Anterior cingulate cortex (tissue), 58 donors: Measurements from ENCODE around the gene ATP6V0D1.
A peak's percentile ranks its signal among the peaks of the same experiment; 100 is the strongest.
"Not testable (repeated sequence)": the region's sequence is repeated elsewhere in the genome, so short reads cannot be mapped to it uniquely, and the experiment has no call there.

Experiments
- DNase-seq, 58 donors: peaks; one replicate each; lab custom pipeline; 2025; lab: John Stamatoyannopoulos, UW

The ATP6V0D1 gene

GRCh38 chr16:67504031-67505021 is 23.4 kb upstream of the ATP6V0D1 start:
- peak in 4 of 58 donors; percentile 15 to 47 (median 27) for DNase-seq

GRCh38 chr16:67499106-67499505 is 18.1 kb upstream of the ATP6V0D1 start:
- no peak for DNase-seq

GRCh38 chr16:67490335-67491096 is 9.6 kb upstream of the ATP6V0D1 start:
- DNase-seq = no peak

GRCh38 chr16:67489401-67490083 is 8.6 kb upstream of the ATP6V0D1 start:
- no peak for DNase-seq

- not testable (repeated sequence) for DNase-seq
Observed at GRCh38 chr16:67487561-67487960, 6.6 kb upstream of the ATP6V0D1 start.

GRCh38 chr16:67486805-67487204 is 5.8 kb upstream of the ATP6V0D1 start:
- no peak for DNase-seq

- DNase-seq = no peak
Observed at GRCh38 chr16:67483731-67484525, 3.0 kb upstream of the ATP6V0D1 start.

GRCh38 chr16:67483150-67483549 is 2.2 kb upstream of the ATP6V0D1 start, which contains the start of gene AGRP:
AGRP (minus strand) TSS chr16:67483547; CDS start chr16:67483398, 149 bp downstream.
- no peak for DNase-seq

- peak in 1 of 58 donors; percentile 10 for DNase-seq
Observed at GRCh38 chr16:67482233-67482924, 1.4 kb upstream of the ATP6V0D1 start.

- peak in 12 of 58 donors; percentile 7 to 67 (median 50) for DNase-seq
Observed at GRCh38 chr16:67481561-67482232, 740 bp upstream of the ATP6V0D1 start.

- no peak for DNase-seq
Observed at GRCh38 chr16:67477960-67478554, 2.9 kb downstream of the ATP6V0D1 start.

- DNase-seq = peak in 1 of 58 donors; percentile 27
Observed at GRCh38 chr16:67474551-67475455, 6.2 kb downstream of the ATP6V0D1 start.

- no peak for DNase-seq
Observed at GRCh38 chr16:67471758-67472384, 9.1 kb downstream of the ATP6V0D1 start.

GRCh38 chr16:67470359-67470758 is 10.6 kb downstream of the ATP6V0D1 start:
- DNase-seq = peak in 57 of 58 donors; percentile 28 to 96 (median 85)

- no peak for DNase-seq
Observed at GRCh38 chr16:67468731-67469130, 12.2 kb downstream of the ATP6V0D1 start.

- DNase-seq = no peak
Observed at GRCh38 chr16:67466581-67466980, 14.4 kb downstream of the ATP6V0D1 start.
